Caco-2 (cell line): ENCODE data around the gene RNF186. TPM values are rescaled to one million over a fixed set of nuclear protein-coding genes. Genes with fewer than 3 reads are reported as not detected.

Experiments used
- BruUV-seq: library from RNA; stranded (reverse); fragments of 400-500 nt; replicated peaks from 2 replicates; lab custom pipeline; 2021; lab: Mats Ljungman, UMichigan
- CTCF ChIA-PET: fragments of 300-600 bp; sonication (Branson Sonifier 250); formaldehyde crosslinking; loops from one replicate; lab custom pipeline; 2022; ENCODE audit warnings: antibody characterized with exemption; lab: Charles Lee
- POLR2A ChIA-PET: fragments of 300-600 bp; sonication (Branson Sonifier 250); formaldehyde crosslinking; loops from one replicate; lab custom pipeline; 2022; ENCODE audit warnings: antibody characterized with exemption; lab: Charles Lee
- DNase-seq, 2 experiments: peaks; one replicate each; pipeline versions ENCODE4 v3.0.0 to v3.0.0-alpha.2; 2020 to 2022
- H3K27me3 ChIP-seq: replicated peaks from 2 replicates; pipeline ENCODE4 v1.6.0; 2011; ENCODE audit warnings: low read length; ENCODE audit not compliant: control insufficient read depth, insufficient read depth
- H3K36me3 ChIP-seq: 2 replicates; pipeline ENCODE4 v1.5.1; 2011; ENCODE audit warnings: low read length; ENCODE audit not compliant: control insufficient read depth, insufficient read depth
- H3K4me1 ChIP-seq: fragments of 250-450 bp; sonication (Bioruptor Pico); 2 replicates; pipeline ENCODE4 v1.5.1; 2020; ENCODE audit warnings: mild to moderate bottlenecking
- H3K4me3 ChIP-seq: 2 replicates; pipeline ENCODE4 v1.5.1; 2011; ENCODE audit warnings: low read depth, mild to moderate bottlenecking, control low read depth, low read length
- H3K9me3 ChIP-seq: fragments of 250-450 bp; sonication (Bioruptor Pico); 2 replicates; pipeline ENCODE4 v1.5.1; 2020; ENCODE audit warnings: mild to moderate bottlenecking, moderate library complexity
- H3K27ac Mint-ChIP-seq: one replicate; pipeline ENCODE4 v1.8.0; 2022; ENCODE audit warnings: mixed read lengths; ENCODE audit not compliant: unreplicated experiment
- H3K27me3 Mint-ChIP-seq: one replicate; pipeline ENCODE4 v1.8.0; 2022; ENCODE audit warnings: mixed read lengths; ENCODE audit not compliant: insufficient read depth, unreplicated experiment
- H3K36me3 Mint-ChIP-seq: one replicate; pipeline ENCODE4 v1.8.0; 2022; ENCODE audit warnings: mild to moderate bottlenecking, mixed read lengths; ENCODE audit not compliant: insufficient read depth, unreplicated experiment
- H3K4me1 Mint-ChIP-seq: one replicate; pipeline ENCODE4 v1.8.0; 2022; ENCODE audit warnings: low read depth, mixed read lengths; ENCODE audit not compliant: unreplicated experiment
- H3K4me3 Mint-ChIP-seq: one replicate; pipeline ENCODE4 v1.8.0; 2022; ENCODE audit warnings: mild to moderate bottlenecking, moderate library complexity, mixed read lengths; ENCODE audit not compliant: unreplicated experiment
- H3K9me3 Mint-ChIP-seq: one replicate; pipeline ENCODE4 v1.8.0; 2022; ENCODE audit warnings: mixed read lengths; ENCODE audit not compliant: unreplicated experiment
- CTCF ChIP-seq, 2 experiments: fragments of 200-600 bp in 1 of 2; IDR thresholded peaks; 1 replicate in 1 of 2; 2 replicates in 1 of 2; pipeline versions ENCODE4 v1.5.1 to v1.8.0; 2011 to 2022; ENCODE audit warnings: antibody characterized with exemption in 1 of 2, control low read depth in 1 of 2, inconsistent platforms in 1 of 2, low read depth in 1 of 2, low read length in 1 of 2, mild to moderate bottlenecking in 1 of 2, moderate library complexity in 1 of 2; ENCODE audit not compliant: insufficient read depth in 1 of 2, severe bottlenecking in 1 of 2, unreplicated experiment in 1 of 2
- intact Hi-C: fragments of 100-400 bp; cut with micrococcal nuclease; formaldehyde crosslinking; loops from one replicate; pipeline ENCODE4 v1.10.0; 2022; ENCODE audit not compliant: unreplicated experiment
- total RNA-seq: library from RNA; stranded (reverse); gene quantifications from 2 replicates; pipeline ENCODE4 v1.2.3, GENCODE V29; 2022

RNF186 gene
- total RNA-seq, 1 experiment from 2014 or later: not detected

DNA sequence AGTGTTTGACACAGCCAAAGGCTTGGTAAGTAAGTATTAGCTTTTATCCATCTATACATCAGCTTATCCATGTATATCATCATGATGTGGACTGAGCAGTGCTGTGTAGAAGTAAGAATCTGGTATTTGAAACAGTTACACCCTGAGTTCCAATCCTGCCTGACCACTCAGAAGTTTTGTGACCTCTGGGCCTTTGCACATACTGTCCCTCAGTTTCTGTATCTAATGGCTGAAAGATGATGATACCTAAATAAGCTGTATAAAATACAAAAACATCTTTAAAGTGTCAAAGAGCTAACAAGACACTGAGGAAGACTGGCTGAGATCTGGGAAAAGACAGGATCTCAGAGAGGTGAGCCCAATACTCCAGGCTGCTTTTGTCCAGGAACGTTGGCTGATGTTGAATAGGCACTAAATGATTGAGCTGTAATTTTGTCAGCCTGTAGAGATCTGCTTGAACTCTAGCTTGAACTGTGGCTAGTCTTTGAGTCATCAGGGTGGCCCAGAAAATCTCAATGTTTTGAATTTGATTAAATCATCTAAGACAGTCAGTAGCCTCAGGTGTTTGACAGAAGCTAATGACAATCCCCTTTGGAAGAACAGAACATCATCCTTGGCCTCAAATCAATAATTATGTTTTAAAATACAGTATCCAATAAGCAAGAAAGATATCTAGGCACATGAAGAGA is 46.9 kb upstream of the RNF186 start:
- intact Hi-C loops: loop anchor here (10.0 kb wide), 1 partner anchor 47 kb away; the partner anchor contains the start of gene RNF186
- H3K27me3 Mint-ChIP-seq: no peaks in the 10 kb centered on the region
- POLR2A ChIA-PET: no interaction called here
- no peak overlapping the region for H3K4me3 ChIP-seq
- H3K27ac Mint-ChIP-seq: no peak overlapping the region
- H3K9me3 ChIP-seq: peaks cover 13% of the 10 kb centered on the region
- CTCF ChIA-PET: interaction anchor here (0.8 to 1.4 kb wide), 2 partner anchors 8 to 21 kb away, joined by 3 to 10 read pairs; partner anchors contain the start of gene OTUD3
- H3K27me3 ChIP-seq: no peaks in the 10 kb centered on the region
- BruUV-seq: no TSS peak
- H3K4me1 Mint-ChIP-seq: peaks cover 12% of the 10 kb centered on the region
- H3K4me3 Mint-ChIP-seq: no peak overlapping the region
- DNase-seq: no peak
- H3K36me3 Mint-ChIP-seq: peaks cover 11% of the 10 kb centered on the region
- peaks cover 36% of the 10 kb centered on the region for H3K4me1 ChIP-seq
- peaks cover 15% of the 10 kb centered on the region for H3K9me3 Mint-ChIP-seq
- TF ChIP-seq CTCF (IDR thresholded peaks at IDR 0.05; ENCODE audit: insufficient read depth in 1 of 2, low read depth in 1 of 2, low read length in 1 of 2, severe bottlenecking in 1 of 2, unreplicated experiment in 1 of 2): no peak
- no peaks in the 10 kb centered on the region for H3K36me3 ChIP-seq

DNA sequence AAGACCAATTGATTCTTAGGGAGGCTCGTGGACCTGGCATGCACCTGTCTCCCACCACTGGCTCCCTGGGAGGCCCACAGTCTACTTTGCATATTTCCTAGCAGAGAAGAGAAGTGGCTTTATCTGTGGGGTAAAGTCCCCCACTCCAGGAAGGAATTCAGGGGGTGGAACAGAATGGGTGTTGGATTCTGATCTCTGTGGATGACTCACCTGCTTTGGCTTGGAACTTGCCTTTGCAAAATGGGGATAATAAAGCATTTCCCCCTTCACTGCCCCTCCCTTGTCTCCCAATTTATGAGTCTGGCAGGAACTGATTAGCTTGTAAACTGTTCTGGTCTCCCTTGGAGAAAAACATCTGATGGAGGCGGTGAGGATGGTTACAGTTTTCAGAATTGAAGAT is 46.0 kb upstream of the RNF186 start:
- Mint-ChIP-seq H3K27ac (peak overlapping the region; percentile 25), H3K4me1 (peaks cover 12% of the 10 kb centered on the region), H3K36me3 (peaks cover 11% of the 10 kb centered on the region), H3K9me3 (peaks cover 15% of the 10 kb centered on the region), H3K27me3 (no peaks in the 10 kb centered on the region), H3K4me3 (no peak overlapping the region)
- H3K9me3 ChIP-seq: peaks cover 13% of the 10 kb centered on the region
- POLR2A ChIA-PET: no interaction called here
- CTCF ChIA-PET: interaction anchor here (0.8 to 1.4 kb wide), 2 partner anchors 9 to 22 kb away, joined by 3 to 10 read pairs; partner anchors contain the start of gene OTUD3
- no peak overlapping the region for H3K4me3 ChIP-seq
- peaks cover 36% of the 10 kb centered on the region for H3K4me1 ChIP-seq
- H3K27me3 ChIP-seq: no peaks in the 10 kb centered on the region
- BruUV-seq: no TSS peak
- intact Hi-C loops: loop anchor here (10.0 kb wide), 1 partner anchor 46 kb away; the partner anchor contains the start of gene RNF186
- DNase-seq: peak; percentile 48 to 71
- no peaks in the 10 kb centered on the region for H3K36me3 ChIP-seq
- TF ChIP-seq CTCF (IDR thresholded peaks at IDR 0.05; ENCODE audit: insufficient read depth in 1 of 2, low read depth in 1 of 2, low read length in 1 of 2, severe bottlenecking in 1 of 2, unreplicated experiment in 1 of 2): no peak

DNA sequence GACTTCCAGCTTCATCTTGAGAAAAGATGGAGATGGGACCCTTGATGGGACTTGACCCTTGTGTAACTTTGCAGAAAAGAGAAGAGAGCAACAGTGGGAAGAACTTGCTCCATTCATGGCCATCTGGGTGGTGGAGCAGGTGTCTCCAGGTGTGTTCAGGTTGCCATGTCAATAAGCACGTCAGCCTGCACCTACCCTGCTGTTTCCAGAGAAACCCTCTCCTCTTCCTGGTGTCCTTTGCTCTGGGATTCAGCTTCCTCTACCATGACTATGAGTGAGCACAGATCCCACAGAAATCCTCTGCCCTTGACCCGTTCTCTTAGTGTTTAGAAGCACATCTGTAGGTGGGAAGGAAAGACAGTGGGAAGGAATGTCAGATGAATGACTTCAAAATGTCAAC is 45.3 kb upstream of the RNF186 start:
- Histone ChIP-seq H3K4me1 (peaks cover 36% of the 10 kb centered on the region), H3K4me3 (no peak overlapping the region), H3K36me3 (no peaks in the 10 kb centered on the region), H3K9me3 (peaks cover 13% of the 10 kb centered on the region), H3K27me3 (no peaks in the 10 kb centered on the region)
- Mint-ChIP-seq H3K4me3 (no peak overlapping the region), H3K27ac (no peak overlapping the region), H3K36me3 (peaks cover 11% of the 10 kb centered on the region), H3K27me3 (no peaks in the 10 kb centered on the region), H3K9me3 (peaks cover 15% of the 10 kb centered on the region), H3K4me1 (peaks cover 12% of the 10 kb centered on the region)
- BruUV-seq: no TSS peak
- CTCF ChIA-PET: interaction anchor here (1.4 kb wide), 1 partner anchor 22 kb away, joined by 10 read pairs; the partner anchor contains the start of gene OTUD3
- intact Hi-C loops: loop anchor here (10.0 kb wide), 1 partner anchor 46 kb away; the partner anchor contains the start of gene RNF186
- TF ChIP-seq CTCF (IDR thresholded peaks at IDR 0.05; ENCODE audit: insufficient read depth in 1 of 2, low read depth in 1 of 2, low read length in 1 of 2, severe bottlenecking in 1 of 2, unreplicated experiment in 1 of 2): no peak
- no peak for DNase-seq
- POLR2A ChIA-PET: no interaction called here
